Stimulated activated CD8-positive, alpha-beta memory T cell treated with anti-CD3 and anti-CD28 coated beads, Interleukin-7, amount 100 ng/mL, for 4 hours (primary cell): ENCODE measurements around the gene SLC35A3.
A peak's percentile ranks its signal among the peaks of the same experiment; 100 is the strongest.
"Not testable (repeated sequence)": the region's sequence is repeated elsewhere in the genome, so short reads cannot be mapped to it uniquely, and the experiment has no call there.

Experiments used
- DNase-seq, 2 donors: peaks; one replicate each; pipeline ENCODE4 v3.0.0-alpha.2; 2020; ENCODE audit warnings: low read depth in 2 of 2

The SLC35A3 gene

GRCh38 chr1:99969729-99970621 lies at the start of gene SLC35A3:
Gene SLC35A3, plus strand, starts transcription at chr1:99969996. Its CDS starts 23,559 bp downstream, at chr1:99993555.
- peak; percentile 38 to 68 for DNase-seq

- no peak for DNase-seq
These were observed 35.0 kb upstream of the SLC35A3 start for GRCh38 chr1:99934801-99935200.

GRCh38 chr1:99935534-99935933 lies 34.3 kb upstream of the SLC35A3 start:
- no peak for DNase-seq

GRCh38 chr1:99936071-99936470 lies 33.7 kb upstream of the SLC35A3 start:
- no peak for DNase-seq

GRCh38 chr1:99942723-99943122 lies 27.1 kb upstream of the SLC35A3 start:
- DNase-seq: no peak

- no peak for DNase-seq
These were observed 26.5 kb upstream of the SLC35A3 start for GRCh38 chr1:99943223-99943794.

GRCh38 chr1:99944192-99944591 lies 25.6 kb upstream of the SLC35A3 start:
- no peak for DNase-seq

GRCh38 chr1:99945174-99945573 lies 24.6 kb upstream of the SLC35A3 start:
- no peak for DNase-seq

GRCh38 chr1:99950486-99950885 lies 19.3 kb upstream of the SLC35A3 start:
- no peak for DNase-seq

GRCh38 chr1:99952522-99952921 lies 17.3 kb upstream of the SLC35A3 start:
- DNase-seq: no peak

GRCh38 chr1:99955375-99955774 lies 14.4 kb upstream of the SLC35A3 start:
- DNase-seq: no peak

- no peak for DNase-seq
These were observed 13.0 kb upstream of the SLC35A3 start for GRCh38 chr1:99956755-99957154.

- no peak for DNase-seq
These were observed 12.0 kb upstream of the SLC35A3 start for GRCh38 chr1:99957818-99958217.

GRCh38 chr1:99959189-99959705 lies 10.5 kb upstream of the SLC35A3 start:
- not testable (repeated sequence) for DNase-seq

- not testable (repeated sequence) for DNase-seq
These were observed 9.5 kb upstream of the SLC35A3 start for GRCh38 chr1:99960260-99960659.

GRCh38 chr1:99963041-99963795 lies 6.6 kb upstream of the SLC35A3 start:
- DNase-seq: no peak

- DNase-seq: no peak
These were observed 5.0 kb upstream of the SLC35A3 start for GRCh38 chr1:99964806-99965205.

- no peak for DNase-seq
These were observed 4.0 kb upstream of the SLC35A3 start for GRCh38 chr1:99965646-99966375.

- no peak for DNase-seq
These were observed 1.6 kb upstream of the SLC35A3 start for GRCh38 chr1:99968214-99968613.

- DNase-seq: no peak
These were observed 502 bp upstream of the SLC35A3 start for GRCh38 chr1:99969260-99969728.

- DNase-seq: no peak
These were observed 988 bp downstream of the SLC35A3 start for GRCh38 chr1:99970713-99971255.
